Type B pancreatic cell (in vitro differentiated cells): ENCODE measurements around the gene CDK5RAP2. TPM values are rescaled to one million over a fixed set of nuclear protein-coding genes. Genes with fewer than 3 reads are reported as not detected.

Experiments used
- DNase-seq: peaks from one replicate; pipeline ENCODE4 v3.0.0; 2021; ENCODE audit warnings: mixed read lengths; ENCODE audit not compliant: unreplicated experiment; ENCODE audit errors: extremely low spot score
- H3K27ac Mint-ChIP-seq: 2 replicates; pipeline ENCODE4 v1.8.0; 2021; ENCODE audit warnings: mild to moderate bottlenecking, mixed read lengths
- H3K27me3 Mint-ChIP-seq: 2 replicates; pipeline ENCODE4 v1.8.0; 2021; ENCODE audit warnings: mixed read lengths
- H3K36me3 Mint-ChIP-seq: 2 replicates; pipeline ENCODE4 v1.8.0; 2021; ENCODE audit warnings: mixed read lengths
- H3K4me1 Mint-ChIP-seq: one replicate; pipeline ENCODE4 v1.8.0; 2021; ENCODE audit warnings: mixed read lengths; ENCODE audit not compliant: unreplicated experiment
- H3K4me3 Mint-ChIP-seq: 2 replicates; pipeline ENCODE4 v1.8.0; 2021; ENCODE audit warnings: mild to moderate bottlenecking, mixed read lengths
- H3K9me3 Mint-ChIP-seq: 2 replicates; pipeline ENCODE4 v1.8.0; 2021; ENCODE audit warnings: mixed read lengths
- CTCF ChIP-seq: fragments of 200-600 bp; sonication (generic); conservative IDR thresholded peaks from 2 replicates; pipeline ENCODE4 v1.5.0; 2021; ENCODE audit warnings: antibody characterized with exemption, mild to moderate bottlenecking
- total RNA-seq: library from RNA; stranded (reverse); gene quantifications from 2 replicates; pipeline ENCODE4 v1.2.1, GENCODE V29; 2021; ENCODE audit warnings: low replicate concordance

CDK5RAP2 gene
- total RNA-seq, 1 donor from 2014 or later: 69.2 TPM

GRCh38 chr9:120391691-120392090 is 188.3 kb downstream of the CDK5RAP2 start:
- no peak for TF ChIP-seq CTCF
- peaks cover 22% of the 10 kb centered on the region for H3K36me3 Mint-ChIP-seq
- H3K4me3 Mint-ChIP-seq: no peak overlapping the region
- peaks cover 15% of the 10 kb centered on the region for H3K4me1 Mint-ChIP-seq
- H3K9me3 Mint-ChIP-seq: no peaks in the 10 kb centered on the region
- no peak for DNase-seq
- no peak overlapping the region for H3K27ac Mint-ChIP-seq
- no peaks in the 10 kb centered on the region for H3K27me3 Mint-ChIP-seq

- Mint-ChIP-seq H3K27me3 (no peaks in the 10 kb centered on the region), H3K36me3 (peaks cover 19% of the 10 kb centered on the region), H3K9me3 (no peaks in the 10 kb centered on the region), H3K4me1 (peaks cover 20% of the 10 kb centered on the region), H3K4me3 (no peak overlapping the region), H3K27ac (peak overlapping the region; percentile 39)
- no peak for TF ChIP-seq CTCF
- no peak for DNase-seq
These were observed 189.3 kb downstream of the CDK5RAP2 start for GRCh38 chr9:120390637-120391190.

- Mint-ChIP-seq H3K4me1 (peaks cover 24% of the 10 kb centered on the region), H3K36me3 (peaks cover 19% of the 10 kb centered on the region), H3K9me3 (no peaks in the 10 kb centered on the region), H3K4me3 (no peak overlapping the region), H3K27ac (no peak overlapping the region), H3K27me3 (no peaks in the 10 kb centered on the region)
- TF ChIP-seq CTCF: no peak
- DNase-seq: no peak
These were observed 190.1 kb downstream of the CDK5RAP2 start for GRCh38 chr9:120389867-120390266.

GRCh38 chr9:120389300-120389699 is 190.7 kb downstream of the CDK5RAP2 start:
- TF ChIP-seq CTCF: no peak
- no peaks in the 10 kb centered on the region for H3K9me3 Mint-ChIP-seq
- peaks cover 25% of the 10 kb centered on the region for H3K4me1 Mint-ChIP-seq
- H3K36me3 Mint-ChIP-seq: peaks cover 18% of the 10 kb centered on the region
- no peak overlapping the region for H3K4me3 Mint-ChIP-seq
- H3K27ac Mint-ChIP-seq: no peak overlapping the region
- H3K27me3 Mint-ChIP-seq: no peaks in the 10 kb centered on the region
- DNase-seq: no peak

- peak overlapping the region; percentile 44 for H3K27ac Mint-ChIP-seq
- H3K36me3 Mint-ChIP-seq: peaks cover 12% of the 10 kb centered on the region
- no peaks in the 10 kb centered on the region for H3K9me3 Mint-ChIP-seq
- H3K27me3 Mint-ChIP-seq: no peaks in the 10 kb centered on the region
- DNase-seq: no peak
- TF ChIP-seq CTCF: no peak
- no peak overlapping the region for H3K4me3 Mint-ChIP-seq
- peaks cover 25% of the 10 kb centered on the region for H3K4me1 Mint-ChIP-seq
These were observed 191.7 kb downstream of the CDK5RAP2 start for GRCh38 chr9:120388003-120388855.
